Adipose tissue (tissue), 3 donors: ENCODE data around the gene STH. TPM values are rescaled to one million over a fixed set of nuclear protein-coding genes. Genes with fewer than 3 reads are reported as not detected.
"Not testable (repeated sequence)": the region's sequence is repeated elsewhere in the genome, so short reads cannot be mapped to it uniquely, and the experiment has no call there.

Experiments
- H3K27ac ChIP-seq: one replicate; pipeline ENCODE4 v1.5.1; 2013; ENCODE audit warnings: low read depth, low read length
- WGBS, 3 donors: extraction: QIAGEN DNeasy Blood & Tissue Kit; methylation state at CpG; one replicate each; pipeline ENCODE4 v1.1.7; 2013; 5-methylcytosine and 5-hydroxymethylcytosine counted together
- polyA plus RNA-seq, 3 donors: library from polyadenylated mRNA; stranded (reverse); fragments of 200-250 nt; gene quantifications; one replicate each; pipeline ENCODE4 v1.2.3, GENCODE V29; 2013
- donor health status: healthy with polysubstance abuse.
- donor health status: Bipolar disorder and iron deficiency.
- donor health status: healthy.

Gene STH
- polyA plus RNA-seq, 3 donors = not detected

DNA sequence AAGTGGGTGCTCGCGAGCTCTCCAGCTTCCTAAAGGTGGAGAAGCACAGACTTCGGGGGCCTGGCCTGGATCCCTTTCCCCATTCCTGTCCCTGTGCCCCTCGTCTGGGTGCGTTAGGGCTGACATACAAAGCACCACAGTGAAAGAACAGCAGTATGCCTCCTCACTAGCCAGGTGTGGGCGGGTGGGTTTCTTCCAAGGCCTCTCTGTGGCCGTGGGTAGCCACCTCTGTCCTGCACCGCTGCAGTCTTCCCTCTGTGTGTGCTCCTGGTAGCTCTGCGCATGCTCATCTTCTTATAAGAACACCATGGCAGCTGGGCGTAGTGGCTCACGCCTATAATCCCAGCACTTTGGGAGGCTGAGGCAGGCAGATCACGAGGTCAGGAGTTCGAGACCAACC lies 1.9 kb upstream of the STH start:
- H3K27ac ChIP-seq = no peak overlapping the region
- 83 to 91% (median 89%) methylated on average over 13 of the region's 13 CpGs for WGBS, 3 donors

DNA sequence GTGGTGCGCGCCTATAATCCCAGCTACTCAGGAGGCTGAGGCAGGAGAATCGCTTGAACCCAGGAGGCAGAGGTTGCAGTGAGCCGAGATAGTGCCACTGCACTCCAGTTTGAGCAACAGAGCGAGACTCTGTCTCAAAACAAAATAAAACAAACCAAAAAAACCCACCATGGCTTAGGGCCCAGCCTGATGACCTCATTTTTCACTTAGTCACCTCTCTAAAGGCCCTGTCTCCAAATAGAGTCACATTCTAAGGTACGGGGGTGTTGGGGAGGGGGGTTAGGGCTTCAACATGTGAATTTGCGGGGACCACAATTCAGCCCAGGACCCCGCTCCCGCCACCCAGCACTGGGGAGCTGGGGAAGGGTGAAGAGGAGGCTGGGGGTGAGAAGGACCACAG lies 1.4 kb upstream of the STH start:
- 88 to 92% (median 92%) methylated on average over 9 of the region's 9 CpGs for WGBS, 3 donors
- H3K27ac ChIP-seq = no peak overlapping the region

DNA sequence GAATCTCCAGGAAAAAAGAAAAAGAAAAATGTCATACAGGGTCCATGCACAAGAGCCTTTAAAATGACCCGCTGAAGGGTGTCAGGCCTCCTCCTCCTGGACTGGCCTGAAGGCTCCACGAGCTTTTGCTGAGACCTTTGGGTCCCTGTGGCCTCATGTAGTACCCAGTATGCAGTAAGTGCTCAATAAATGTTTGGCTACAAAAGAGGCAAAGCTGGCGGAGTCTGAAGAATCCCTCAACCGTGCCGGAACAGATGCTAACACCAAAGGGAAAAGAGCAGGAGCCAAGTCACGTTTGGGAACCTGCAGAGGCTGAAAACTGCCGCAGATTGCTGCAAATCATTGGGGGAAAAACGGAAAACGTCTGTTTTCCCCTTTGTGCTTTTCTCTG lies 845 bp downstream of the STH start:
- H3K27ac ChIP-seq = no peak overlapping the region
- WGBS, 3 donors = 75 to 86% (median 83%) methylated on average over 9 of the region's 9 CpGs

DNA sequence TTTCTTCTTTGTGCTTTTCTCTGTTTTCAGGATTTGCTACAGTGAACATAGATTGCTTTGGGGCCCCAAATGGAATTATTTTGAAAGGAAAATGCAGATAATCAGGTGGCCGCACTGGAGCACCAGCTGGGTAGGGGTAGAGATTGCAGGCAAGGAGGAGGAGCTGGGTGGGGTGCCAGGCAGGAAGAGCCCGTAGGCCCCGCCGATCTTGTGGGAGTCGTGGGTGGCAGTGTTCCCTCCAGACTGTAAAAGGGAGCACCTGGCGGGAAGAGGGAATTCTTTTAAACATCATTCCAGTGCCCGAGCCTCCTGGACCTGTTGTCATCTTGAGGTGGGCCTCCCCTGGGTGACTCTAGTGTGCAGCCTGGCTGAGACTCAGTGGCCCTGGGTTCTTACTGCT lies 1.2 kb downstream of the STH start:
- H3K27ac ChIP-seq = no peak overlapping the region
- 72 to 87% (median 75%) methylated on average over 7 of the region's 7 CpGs for WGBS, 3 donors

DNA sequence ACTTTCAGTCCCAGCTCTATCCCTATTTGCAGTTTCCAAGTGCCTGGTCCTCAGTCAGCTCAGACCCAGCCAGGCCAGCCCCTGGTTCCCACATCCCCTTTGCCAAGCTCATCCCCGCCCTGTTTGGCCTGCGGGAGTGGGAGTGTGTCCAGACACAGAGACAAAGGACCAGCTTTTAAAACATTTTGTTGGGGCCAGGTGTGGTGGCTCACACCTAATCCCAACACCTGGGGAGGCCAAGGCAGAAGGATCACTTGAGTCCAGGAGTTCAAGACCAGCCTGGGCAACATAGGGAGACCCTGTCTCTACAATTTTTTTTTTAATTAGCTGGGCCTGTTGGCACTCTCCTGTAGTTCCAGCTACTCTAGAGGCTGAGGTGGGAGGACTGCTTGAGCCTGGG lies 1.7 kb downstream of the STH start:
- WGBS, 3 donors = 72 to 77% (median 73%) methylated on average over 2 of the region's 2 CpGs
- H3K27ac ChIP-seq = no peak overlapping the region

DNA sequence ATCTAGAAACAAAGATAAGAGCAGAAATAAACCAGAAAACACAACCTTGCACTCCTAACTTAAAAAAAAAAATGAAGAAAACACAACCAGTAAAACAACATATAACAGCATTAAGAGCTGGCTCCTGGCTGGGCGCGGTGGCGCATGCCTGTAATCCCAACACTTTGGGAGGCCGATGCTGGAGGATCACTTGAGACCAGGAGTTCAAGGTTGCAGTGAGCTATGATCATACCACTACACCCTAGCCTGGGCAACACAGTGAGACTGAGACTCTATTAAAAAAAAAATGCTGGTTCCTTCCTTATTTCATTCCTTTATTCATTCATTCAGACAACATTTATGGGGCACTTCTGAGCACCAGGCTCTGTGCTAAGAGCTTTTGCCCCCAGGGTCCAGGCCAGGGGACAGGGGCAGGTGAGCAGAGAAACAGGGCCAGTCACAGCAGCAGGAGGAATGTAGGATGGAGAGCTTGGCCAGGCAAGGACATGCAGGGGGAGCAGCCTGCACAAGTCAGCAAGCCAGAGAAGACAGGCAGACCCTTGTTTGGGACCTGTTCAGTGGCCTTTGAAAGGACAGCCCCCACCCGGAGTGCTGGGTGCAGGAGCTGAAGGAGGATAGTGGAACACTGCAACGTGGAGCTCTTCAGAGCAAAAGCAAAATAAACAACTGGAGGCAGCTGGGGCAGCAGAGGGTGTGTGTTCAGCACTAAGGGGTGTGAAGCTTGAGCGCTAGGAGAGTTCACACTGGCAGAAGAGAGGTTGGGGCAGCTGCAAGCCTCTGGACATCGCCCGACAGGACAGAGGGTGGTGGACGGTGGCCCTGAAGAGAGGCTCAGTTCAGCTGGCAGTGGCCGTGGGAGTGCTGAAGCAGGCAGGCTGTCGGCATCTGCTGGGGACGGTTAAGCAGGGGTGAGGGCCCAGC lies 2.6 kb downstream of the STH start:
- 77 to 83% (median 77%) methylated on average over 13 of the region's 13 CpGs for WGBS, 3 donors
- H3K27ac ChIP-seq = no peak overlapping the region

DNA sequence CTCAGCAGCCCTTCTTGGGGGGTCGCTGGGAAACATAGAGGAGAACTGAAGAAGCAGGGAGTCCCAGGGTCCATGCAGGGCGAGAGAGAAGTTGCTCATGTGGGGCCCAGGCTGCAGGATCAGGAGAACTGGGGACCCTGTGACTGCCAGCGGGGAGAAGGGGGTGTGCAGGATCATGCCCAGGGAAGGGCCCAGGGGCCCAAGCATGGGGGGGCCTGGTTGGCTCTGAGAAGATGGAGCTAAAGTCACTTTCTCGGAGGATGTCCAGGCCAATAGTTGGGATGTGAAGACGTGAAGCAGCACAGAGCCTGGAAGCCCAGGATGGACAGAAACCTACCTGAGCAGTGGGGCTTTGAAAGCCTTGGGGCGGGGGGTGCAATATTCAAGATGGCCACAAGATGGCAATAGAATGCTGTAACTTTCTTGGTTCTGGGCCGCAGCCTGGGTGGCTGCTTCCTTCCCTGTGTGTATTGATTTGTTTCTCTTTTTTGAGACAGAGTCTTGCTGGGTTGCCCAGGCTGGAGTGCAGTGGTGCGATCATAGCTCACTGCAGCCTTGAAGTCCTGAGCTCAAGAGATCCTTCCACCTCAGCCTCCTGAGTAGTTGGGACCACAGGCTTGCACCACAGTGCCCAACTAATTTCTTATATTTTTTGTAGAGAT lies 3.4 kb downstream of the STH start:
- WGBS, 3 donors = 26 to 27% (median 27%) methylated on average over 8 of the region's 8 CpGs
- no peak overlapping the region for H3K27ac ChIP-seq

DNA sequence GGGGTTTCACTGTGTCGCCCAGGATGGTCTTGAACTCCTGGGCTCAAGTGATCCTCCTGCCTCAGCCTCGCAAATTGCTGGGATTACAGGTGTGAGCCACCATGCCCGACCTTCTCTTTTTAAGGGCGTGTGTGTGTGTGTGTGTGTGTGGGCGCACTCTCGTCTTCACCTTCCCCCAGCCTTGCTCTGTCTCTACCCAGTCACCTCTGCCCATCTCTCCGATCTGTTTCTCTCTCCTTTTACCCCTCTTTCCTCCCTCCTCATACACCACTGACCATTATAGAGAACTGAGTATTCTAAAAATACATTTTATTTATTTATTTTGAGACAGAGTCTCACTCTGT lies 3.9 kb downstream of the STH start:
- H3K27ac ChIP-seq = no peak overlapping the region
- 61 to 75% (median 70%) methylated on average over 7 of the region's 7 CpGs for WGBS, 3 donors

DNA sequence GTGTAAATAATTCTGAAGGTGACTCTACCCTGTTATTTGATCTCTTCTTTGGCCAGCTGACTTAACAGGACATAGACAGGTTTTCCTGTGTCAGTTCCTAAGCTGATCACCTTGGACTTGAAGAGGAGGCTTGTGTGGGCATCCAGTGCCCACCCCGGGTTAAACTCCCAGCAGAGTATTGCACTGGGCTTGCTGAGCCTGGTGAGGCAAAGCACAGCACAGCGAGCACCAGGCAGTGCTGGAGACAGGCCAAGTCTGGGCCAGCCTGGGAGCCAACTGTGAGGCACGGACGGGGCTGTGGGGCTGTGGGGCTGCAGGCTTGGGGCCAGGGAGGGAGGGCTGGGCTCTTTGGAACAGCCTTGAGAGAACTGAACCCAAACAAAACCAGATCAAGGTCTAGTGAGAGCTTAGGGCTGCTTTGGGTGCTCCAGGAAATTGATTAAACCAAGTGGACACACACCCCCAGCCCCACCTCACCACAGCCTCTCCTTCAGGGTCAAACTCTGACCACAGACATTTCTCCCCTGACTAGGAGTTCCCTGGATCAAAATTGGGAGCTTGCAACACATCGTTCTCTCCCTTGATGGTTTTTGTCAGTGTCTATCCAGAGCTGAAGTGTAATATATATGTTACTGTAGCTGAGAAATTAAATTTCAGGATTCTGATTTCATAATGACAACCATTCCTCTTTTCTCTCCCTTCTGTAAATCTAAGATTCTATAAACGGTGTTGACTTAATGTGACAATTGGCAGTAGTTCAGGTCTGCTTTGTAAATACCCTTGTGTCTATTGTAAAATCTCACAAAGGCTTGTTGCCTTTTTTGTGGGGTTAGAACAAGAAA lies 5.1 kb downstream of the STH start:
- WGBS, 3 donors = 20 to 49% (median 46%) methylated on average over 6 of the region's 6 CpGs
- no peak overlapping the region for H3K27ac ChIP-seq

DNA sequence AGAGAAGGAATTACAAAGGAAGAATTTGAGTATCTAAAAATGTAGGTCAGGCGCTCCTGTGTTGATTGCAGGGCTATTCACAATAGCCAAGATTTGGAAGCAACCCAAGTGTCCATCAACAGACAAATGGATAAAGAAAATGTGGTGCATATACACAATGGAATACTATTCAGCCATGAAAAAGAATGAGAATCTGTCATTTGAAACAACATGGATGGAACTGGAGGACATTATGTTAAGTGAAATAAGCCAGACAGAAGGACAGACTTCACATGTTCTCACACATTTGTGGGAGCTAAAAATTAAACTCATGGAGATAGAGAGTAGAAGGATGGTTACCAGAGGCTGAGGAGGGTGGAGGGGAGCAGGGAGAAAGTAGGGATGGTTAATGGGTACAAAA lies 7.0 kb downstream of the STH start:
- not testable (repeated sequence) for H3K27ac ChIP-seq
- 94 to 96% (median 95%) methylated on average over 1 of the region's 1 CpG for WGBS, 3 donors

DNA sequence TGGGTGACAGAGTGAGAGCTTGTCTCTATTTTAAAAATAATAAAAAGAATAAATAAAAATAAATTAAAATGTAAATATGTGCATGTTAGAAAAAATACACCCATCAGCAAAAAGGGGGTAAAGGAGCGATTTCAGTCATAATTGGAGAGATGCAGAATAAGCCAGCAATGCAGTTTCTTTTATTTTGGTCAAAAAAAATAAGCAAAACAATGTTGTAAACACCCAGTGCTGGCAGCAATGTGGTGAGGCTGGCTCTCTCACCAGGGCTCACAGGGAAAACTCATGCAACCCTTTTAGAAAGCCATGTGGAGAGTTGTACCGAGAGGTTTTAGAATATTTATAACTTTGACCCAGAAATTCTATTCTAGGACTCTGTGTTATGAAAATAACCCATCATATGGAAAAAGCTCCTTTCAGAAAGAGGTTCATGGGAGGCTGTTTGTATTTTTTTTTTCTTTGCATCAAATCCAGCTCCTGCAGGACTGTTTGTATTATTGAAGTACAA lies 8.5 kb downstream of the STH start:
- 80 to 82% (median 81%) methylated on average over 2 of the region's 2 CpGs for WGBS, 3 donors
- H3K27ac ChIP-seq = no peak overlapping the region

DNA sequence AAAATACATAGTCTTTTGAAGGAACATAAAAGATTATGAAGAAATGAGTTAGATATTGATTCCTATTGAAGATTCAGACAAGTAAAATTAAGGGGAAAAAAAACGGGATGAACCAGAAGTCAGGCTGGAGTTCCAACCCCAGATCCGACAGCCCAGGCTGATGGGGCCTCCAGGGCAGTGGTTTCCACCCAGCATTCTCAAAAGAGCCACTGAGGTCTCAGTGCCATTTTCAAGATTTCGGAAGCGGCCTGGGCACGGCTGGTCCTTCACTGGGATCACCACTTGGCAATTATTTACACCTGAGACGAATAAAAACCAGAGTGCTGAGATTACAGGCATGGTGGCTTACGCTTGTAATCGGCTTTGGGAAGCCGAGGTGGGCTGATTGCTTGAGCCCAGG lies 9.5 kb downstream of the STH start:
- no peak overlapping the region for H3K27ac ChIP-seq
- 90 to 95% (median 92%) methylated on average over 9 of the region's 9 CpGs for WGBS, 3 donors

DNA sequence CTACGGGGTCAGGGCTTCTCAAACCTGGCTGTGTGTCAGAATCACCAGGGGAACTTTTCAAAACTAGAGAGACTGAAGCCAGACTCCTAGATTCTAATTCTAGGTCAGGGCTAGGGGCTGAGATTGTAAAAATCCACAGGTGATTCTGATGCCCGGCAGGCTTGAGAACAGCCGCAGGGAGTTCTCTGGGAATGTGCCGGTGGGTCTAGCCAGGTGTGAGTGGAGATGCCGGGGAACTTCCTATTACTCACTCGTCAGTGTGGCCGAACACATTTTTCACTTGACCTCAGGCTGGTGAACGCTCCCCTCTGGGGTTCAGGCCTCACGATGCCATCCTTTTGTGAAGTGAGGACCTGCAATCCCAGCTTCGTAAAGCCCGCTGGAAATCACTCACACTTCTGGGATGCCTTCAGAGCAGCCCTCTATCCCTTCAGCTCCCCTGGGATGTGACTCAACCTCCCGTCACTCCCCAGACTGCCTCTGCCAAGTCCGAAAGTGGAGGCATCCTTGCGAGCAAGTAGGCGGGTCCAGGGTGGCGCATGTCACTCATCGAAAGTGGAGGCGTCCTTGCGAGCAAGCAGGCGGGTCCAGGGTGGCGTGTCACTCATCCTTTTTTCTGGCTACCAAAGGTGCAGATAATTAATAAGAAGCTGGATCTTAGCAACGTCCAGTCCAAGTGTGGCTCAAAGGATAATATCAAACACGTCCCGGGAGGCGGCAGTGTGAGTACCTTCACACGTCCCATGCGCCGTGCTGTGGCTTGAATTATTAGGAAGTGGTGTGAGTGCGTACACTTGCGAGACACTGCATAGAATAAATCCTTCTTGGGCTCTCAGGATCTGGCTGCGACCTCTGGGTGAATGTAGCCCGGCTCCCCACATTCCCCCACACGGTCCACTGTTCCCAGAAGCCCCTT lies 10.9 kb downstream of the STH start:
- H3K27ac ChIP-seq = no peak overlapping the region
- WGBS, 3 donors = 76 to 81% (median 80%) methylated on average over 33 of the region's 33 CpGs

DNA sequence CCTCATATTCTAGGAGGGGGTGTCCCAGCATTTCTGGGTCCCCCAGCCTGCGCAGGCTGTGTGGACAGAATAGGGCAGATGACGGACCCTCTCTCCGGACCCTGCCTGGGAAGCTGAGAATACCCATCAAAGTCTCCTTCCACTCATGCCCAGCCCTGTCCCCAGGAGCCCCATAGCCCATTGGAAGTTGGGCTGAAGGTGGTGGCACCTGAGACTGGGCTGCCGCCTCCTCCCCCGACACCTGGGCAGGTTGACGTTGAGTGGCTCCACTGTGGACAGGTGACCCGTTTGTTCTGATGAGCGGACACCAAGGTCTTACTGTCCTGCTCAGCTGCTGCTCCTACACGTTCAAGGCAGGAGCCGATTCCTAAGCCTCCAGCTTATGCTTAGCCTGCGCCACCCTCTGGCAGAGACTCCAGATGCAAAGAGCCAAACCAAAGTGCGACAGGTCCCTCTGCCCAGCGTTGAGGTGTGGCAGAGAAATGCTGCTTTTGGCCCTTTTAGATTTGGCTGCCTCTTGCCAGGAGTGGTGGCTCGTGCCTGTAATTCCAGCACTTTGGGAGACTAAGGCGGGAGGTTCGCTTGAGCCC lies 11.6 kb downstream of the STH start:
- no peak overlapping the region for H3K27ac ChIP-seq
- WGBS, 3 donors = 80 to 85% (median 84%) methylated on average over 16 of the region's 16 CpGs

DNA sequence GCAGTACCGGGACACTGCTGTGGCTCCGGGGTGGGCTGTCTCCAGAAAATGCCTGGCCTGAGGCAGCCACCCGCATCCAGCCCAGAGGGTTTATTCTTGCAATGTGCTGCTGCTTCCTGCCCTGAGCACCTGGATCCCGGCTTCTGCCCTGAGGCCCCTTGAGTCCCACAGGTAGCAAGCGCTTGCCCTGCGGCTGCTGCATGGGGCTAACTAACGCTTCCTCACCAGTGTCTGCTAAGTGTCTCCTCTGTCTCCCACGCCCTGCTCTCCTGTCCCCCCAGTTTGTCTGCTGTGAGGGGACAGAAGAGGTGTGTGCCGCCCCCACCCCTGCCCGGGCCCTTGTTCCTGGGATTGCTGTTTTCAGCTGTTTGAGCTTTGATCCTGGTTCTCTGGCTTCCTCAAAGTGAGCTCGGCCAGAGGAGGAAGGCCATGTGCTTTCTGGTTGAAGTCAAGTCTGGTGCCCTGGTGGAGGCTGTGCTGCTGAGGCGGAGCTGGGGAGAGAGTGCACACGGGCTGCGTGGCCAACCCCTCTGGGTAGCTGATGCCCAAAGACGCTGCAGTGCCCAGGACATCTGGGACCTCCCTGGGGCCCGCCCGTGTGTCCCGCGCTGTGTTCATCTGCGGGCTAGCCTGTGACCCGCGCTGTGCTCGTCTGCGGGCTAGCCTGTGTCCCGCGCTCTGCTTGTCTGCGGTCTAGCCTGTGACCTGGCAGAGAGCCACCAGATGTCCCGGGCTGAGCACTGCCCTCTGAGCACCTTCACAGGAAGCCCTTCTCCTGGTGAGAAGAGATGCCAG lies 12.9 kb downstream of the STH start:
- WGBS, 3 donors = 84 to 93% (median 87%) methylated on average over 27 to 28 of the region's 28 CpGs
- H3K27ac ChIP-seq = no peak overlapping the region

DNA sequence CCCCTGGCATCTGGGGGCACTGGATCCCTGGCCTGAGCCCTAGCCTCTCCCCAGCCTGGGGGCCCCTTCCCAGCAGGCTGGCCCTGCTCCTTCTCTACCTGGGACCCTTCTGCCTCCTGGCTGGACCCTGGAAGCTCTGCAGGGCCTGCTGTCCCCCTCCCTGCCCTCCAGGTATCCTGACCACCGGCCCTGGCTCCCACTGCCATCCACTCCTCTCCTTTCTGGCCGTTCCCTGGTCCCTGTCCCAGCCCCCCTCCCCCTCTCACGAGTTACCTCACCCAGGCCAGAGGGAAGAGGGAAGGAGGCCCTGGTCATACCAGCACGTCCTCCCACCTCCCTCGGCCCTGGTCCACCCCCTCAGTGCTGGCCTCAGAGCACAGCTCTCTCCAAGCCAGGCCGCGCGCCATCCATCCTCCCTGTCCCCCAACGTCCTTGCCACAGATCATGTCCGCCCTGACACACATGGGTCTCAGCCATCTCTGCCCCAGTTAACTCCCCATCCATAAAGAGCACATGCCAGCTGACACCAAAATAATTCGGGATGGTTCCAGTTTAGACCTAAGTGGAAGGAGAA lies 13.5 kb downstream of the STH start:
- WGBS, 3 donors = 84 to 90% (median 86%) methylated on average over 8 to 10 of the region's 11 CpGs
- no peak overlapping the region for H3K27ac ChIP-seq

DNA sequence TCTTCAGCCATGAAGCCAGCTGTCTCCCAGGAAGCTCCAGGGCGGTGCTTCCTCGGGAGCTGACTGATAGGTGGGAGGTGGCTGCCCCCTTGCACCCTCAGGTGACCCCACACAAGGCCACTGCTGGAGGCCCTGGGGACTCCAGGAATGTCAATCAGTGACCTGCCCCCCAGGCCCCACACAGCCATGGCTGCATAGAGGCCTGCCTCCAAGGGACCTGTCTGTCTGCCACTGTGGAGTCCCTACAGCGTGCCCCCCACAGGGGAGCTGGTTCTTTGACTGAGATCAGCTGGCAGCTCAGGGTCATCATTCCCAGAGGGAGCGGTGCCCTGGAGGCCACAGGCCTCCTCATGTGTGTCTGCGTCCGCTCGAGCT lies 14.1 kb downstream of the STH start:
- WGBS, 3 donors = 88 to 92% (median 89%) methylated on average over 7 of the region's 7 CpGs

More for the DNA sequence above, 14.1 kb downstream of the STH start:
- H3K27ac ChIP-seq = no peak overlapping the region
